HCT116 (cell line): ENCODE results near the gene HMHB1. TPM values are rescaled to one million over a fixed set of nuclear protein-coding genes. Genes with fewer than 3 reads are reported as not detected.

Source experiments
- ATAC-seq: fragments of 200-7000 bp; cut with Tn5 transposase; 2 replicates; pipeline ENCODE4 v1.9.1; 2020; ENCODE audit warnings: mild to moderate bottlenecking, moderate library complexity
- BruUV-seq: library from RNA; stranded (reverse); fragments of 400-500 nt; replicated peaks from 2 replicates; lab custom pipeline; 2021; lab: Mats Ljungman, UMichigan
- CTCF ChIA-PET: fragments of 300-600 bp; sonication (Branson Sonifier 250); formaldehyde crosslinking; loops from one replicate; lab custom pipeline; 2021; ENCODE audit warnings: antibody characterized with exemption; lab: Charles Lee
- POLR2A ChIA-PET: fragments of 300-600, 350-600 bp; sonication (Branson Sonifier 250); formaldehyde crosslinking; loops from one replicate; lab custom pipeline; 2021; ENCODE audit warnings: antibody characterized with exemption; lab: Charles Lee
- RAD21 ChIA-PET, 2 experiments: fragments of 300-600 bp; sonication (Branson Sonifier 250); formaldehyde crosslinking; loops; one replicate each; lab custom pipeline; 2023; ENCODE audit warnings: low total read pairs in 2 of 2; ENCODE audit not compliant: uncharacterized antibody in 2 of 2, unreplicated experiment in 2 of 2, low non-redundant PET in 1 of 2; lab: Charles Lee
- DNase-seq: peaks from one replicate; pipeline ENCODE4 v3.0.0-alpha.2; 2010; ENCODE audit warnings: low read depth, low spot score
- H2AFZ ChIP-seq: fragments of 200-600 bp; shearing (Covaris generic), sonication (generic); 2 replicates; pipeline ENCODE4 v1.6.1; 2017; ENCODE audit warnings: low read depth, mixed run types, mixed read lengths, antibody characterized with exemption, low read length; ENCODE audit not compliant: poor library complexity, severe bottlenecking
- H3K27ac ChIP-seq: 2 replicates; pipeline ENCODE4 v1.5.1; 2012; ENCODE audit warnings: low read depth, low read length
- H3K27me3 ChIP-seq: fragments of 200-600 bp; sonication (generic); 2 replicates; pipeline ENCODE4 v1.6.1; 2016; ENCODE audit warnings: mixed run types, low read length, mixed read lengths; ENCODE audit not compliant: insufficient read depth
- H3K36me3 ChIP-seq, 2 experiments: fragments of 200-500 bp in 1 of 2; fragments of 200-600 bp in 1 of 2; sonication (Bioruptor generic) in 1 of 2; sonication (generic) in 1 of 2; 2 replicates each; pipeline versions ENCODE4 v1.5.1 to v1.6.1; 2014 to 2016; ENCODE audit warnings: low read length in 2 of 2, inconsistent platforms in 1 of 2, mixed read lengths in 1 of 2, mixed run types in 1 of 2; ENCODE audit not compliant: insufficient read depth in 2 of 2, control insufficient read depth in 1 of 2
- H3K4me1 ChIP-seq, 2 experiments: fragments of 200-600 bp in 1 of 2; sonication (generic) in 1 of 2; 2 replicates each; pipeline versions ENCODE4 v1.5.1 to v1.6.1; 2012 to 2017; ENCODE audit warnings: low read length in 2 of 2, inconsistent platforms in 1 of 2, mild to moderate bottlenecking in 1 of 2, mixed read lengths in 1 of 2, mixed run types in 1 of 2, moderate library complexity in 1 of 2; ENCODE audit not compliant: insufficient read depth in 2 of 2, control insufficient read depth in 1 of 2
- H3K4me2 ChIP-seq: fragments of 200-600 bp; sonication (generic); 2 replicates; pipeline ENCODE4 v1.6.1; 2017; ENCODE audit warnings: mixed run types, low read length, mixed read lengths
- H3K4me3 ChIP-seq, 2 experiments: fragments of 200-600 bp in 1 of 2; sonication (generic) in 1 of 2; replicated peaks in 1 of 2; 2 replicates each; pipeline ENCODE4 v1.5.1; 2011 to 2016; ENCODE audit warnings: low read length in 2 of 2, control low read depth in 1 of 2, low read depth in 1 of 2, mild to moderate bottlenecking in 1 of 2, mixed read lengths in 1 of 2, mixed run types in 1 of 2
- H3K79me2 ChIP-seq: fragments of 200-600 bp; sonication (generic); 2 replicates; pipeline ENCODE4 v1.6.1; 2017; ENCODE audit warnings: mild to moderate bottlenecking, mixed run types, low read length, moderate library complexity, mixed read lengths; ENCODE audit not compliant: insufficient read depth
- H3K9ac ChIP-seq: fragments of 200-600 bp; sonication (generic); 2 replicates; pipeline ENCODE4 v1.6.1; 2016; ENCODE audit warnings: low read length, mixed read lengths
- H3K9me2 ChIP-seq: fragments of 200-600 bp; sonication (generic), shearing (Covaris generic); 2 replicates; pipeline ENCODE4 v1.6.1; 2017; ENCODE audit warnings: mixed run types, mild to moderate bottlenecking, moderate library complexity; ENCODE audit not compliant: insufficient read depth
- H3K9me3 ChIP-seq, 2 experiments: fragments of 200-500 bp in 1 of 2; fragments of 200-600 bp in 1 of 2; sonication (Bioruptor generic) in 1 of 2; sonication (generic) in 1 of 2; 2 replicates each; pipeline ENCODE4 v1.6.1; 2014 to 2017; ENCODE audit warnings: low read length in 2 of 2, mixed read lengths in 2 of 2, inconsistent platforms in 1 of 2, low read depth in 1 of 2, mild to moderate bottlenecking in 1 of 2, mixed run types in 1 of 2, moderate library complexity in 1 of 2; ENCODE audit not compliant: control insufficient read depth in 1 of 2, insufficient read depth in 1 of 2
- H4K20me1 ChIP-seq: fragments of 200-600 bp; sonication (generic), shearing (Covaris generic); 2 replicates; pipeline ENCODE4 v1.6.1; 2017; ENCODE audit warnings: mixed run types, mild to moderate bottlenecking, moderate library complexity; ENCODE audit not compliant: insufficient read depth
- CEBPB ChIP-seq: IDR thresholded peaks from 2 replicates; pipeline ENCODE4 v1.6.1; 2012; ENCODE audit warnings: low read depth
- EGR1 ChIP-seq: IDR thresholded peaks from 2 replicates; pipeline ENCODE4 v1.6.1; 2012; ENCODE audit warnings: low read depth
- ELF1 ChIP-seq: IDR thresholded peaks from 2 replicates; pipeline ENCODE4 v1.6.1; 2012; ENCODE audit warnings: low read depth, borderline replicate concordance
- EZH2 ChIP-seq: fragments of 200-600 bp; sonication (generic); IDR thresholded peaks from 2 replicates; pipeline ENCODE4 v1.6.1; 2017; ENCODE audit warnings: antibody characterized with exemption, mixed run types
- EZH2phosphoT487 ChIP-seq: fragments of 200-600 bp; IDR thresholded peaks from 2 replicates; pipeline ENCODE4 v1.6.1; 2018; ENCODE audit warnings: antibody characterized with exemption, borderline replicate concordance
- JUND ChIP-seq: IDR thresholded peaks from 2 replicates; pipeline ENCODE4 v1.6.1; 2012
- POLR2AphosphoS5 ChIP-seq: IDR thresholded peaks from 2 replicates; pipeline ENCODE4 v1.6.1; 2011; ENCODE audit warnings: mild to moderate bottlenecking, low read depth, low read length, moderate library complexity
- RAD21 ChIP-seq: IDR thresholded peaks from 2 replicates; pipeline ENCODE4 v1.6.1; 2012; ENCODE audit warnings: low read depth, mild to moderate bottlenecking
- REST ChIP-seq: IDR thresholded peaks from 2 replicates; pipeline ENCODE4 v1.6.1; 2012; ENCODE audit warnings: low read depth
- SIN3A ChIP-seq: IDR thresholded peaks from 2 replicates; pipeline ENCODE4 v1.6.1; 2012; ENCODE audit warnings: low read depth
- SP1 ChIP-seq: IDR thresholded peaks from 2 replicates; pipeline ENCODE4 v1.6.1; 2012; ENCODE audit warnings: low read depth
- SRF ChIP-seq: IDR thresholded peaks from 2 replicates; pipeline ENCODE4 v1.6.1; 2012; ENCODE audit warnings: low read depth
- TCF7L2 ChIP-seq: IDR thresholded peaks from 2 replicates; pipeline ENCODE4 v1.7.0; 2011; ENCODE audit warnings: borderline replicate concordance, inconsistent platforms; ENCODE audit not compliant: insufficient read depth, insufficient read length; ENCODE audit errors: extremely low read depth
- ZNF274 ChIP-seq: fragments of 200-500 bp; sonication (Bioruptor generic); IDR thresholded peaks from 2 replicates; pipeline ENCODE4 v1.6.1; 2014; ENCODE audit warnings: mild to moderate bottlenecking, low read depth, low read length, inconsistent platforms
- intact Hi-C: fragments of 100-400 bp; cut with micrococcal nuclease; formaldehyde crosslinking; loops from 2 replicates; pipeline ENCODE4 v1.10.0; 2022
- total RNA-seq: library from RNA; stranded (reverse); gene quantifications from one replicate; pipeline ENCODE4 v1.2.1, GENCODE V29; 2021; ENCODE audit not compliant: unreplicated experiment
- TF ChIP-seq, protein P1 (sequence below): IDR thresholded peaks from 2 replicates; pipeline ENCODE4 v1.6.1; 2011; ENCODE audit warnings: mild to moderate bottlenecking, low read length, moderate library complexity; ENCODE audit not compliant: insufficient replicate concordance; ENCODE audit errors: extremely low read depth
- TF ChIP-seq, protein P2 (sequence below), 3 experiments: fragments of 200-600 bp in 1 of 3; sonication (generic) in 1 of 3; IDR thresholded peaks in 2 of 3; conservative IDR thresholded peaks in 1 of 3; 2 replicates each; pipeline ENCODE4 v1.5.1; 2012 to 2017; ENCODE audit warnings: low read depth in 2 of 3, low read length in 2 of 3, antibody characterized with exemption in 1 of 3, borderline replicate concordance in 1 of 3, control low read depth in 1 of 3, mild to moderate bottlenecking in 1 of 3, mixed read lengths in 1 of 3, mixed run types in 1 of 3, moderate library complexity in 1 of 3; ENCODE audit not compliant: insufficient read depth in 1 of 3

Gene HMHB1
- total RNA-seq, 1 experiment from 2014 or later, result not detected

- Histone ChIP-seq H2AFZ (no peak overlapping the region), H3K4me2 (no peak overlapping the region), H3K27me3 (no peaks in the 10 kb centered on the region), H3K4me1 (no peaks in the 10 kb centered on the region), H3K9me2 (no peaks in the 10 kb centered on the region), H3K79me2 (no peaks in the 10 kb centered on the region), H3K36me3 (no peaks in the 10 kb centered on the region), H3K9me3 (no peaks in the 10 kb centered on the region), H4K20me1 (no peaks in the 10 kb centered on the region), H3K9ac (no peak overlapping the region), H3K4me3 (no peak overlapping the region), H3K27ac (no peak overlapping the region)
- DNase-seq (no peak), ATAC-seq (no peak)
- BruUV-seq, result no TSS peak
- POLR2A ChIA-PET, result no interaction called here
- RAD21 ChIA-PET, result no interaction called here
- no peak for TF ChIP-seq POLR2AphosphoS5
- no peak for TF ChIP-seq EGR1
- no peak for TF ChIP-seq REST
- TF ChIP-seq, protein P1, sequence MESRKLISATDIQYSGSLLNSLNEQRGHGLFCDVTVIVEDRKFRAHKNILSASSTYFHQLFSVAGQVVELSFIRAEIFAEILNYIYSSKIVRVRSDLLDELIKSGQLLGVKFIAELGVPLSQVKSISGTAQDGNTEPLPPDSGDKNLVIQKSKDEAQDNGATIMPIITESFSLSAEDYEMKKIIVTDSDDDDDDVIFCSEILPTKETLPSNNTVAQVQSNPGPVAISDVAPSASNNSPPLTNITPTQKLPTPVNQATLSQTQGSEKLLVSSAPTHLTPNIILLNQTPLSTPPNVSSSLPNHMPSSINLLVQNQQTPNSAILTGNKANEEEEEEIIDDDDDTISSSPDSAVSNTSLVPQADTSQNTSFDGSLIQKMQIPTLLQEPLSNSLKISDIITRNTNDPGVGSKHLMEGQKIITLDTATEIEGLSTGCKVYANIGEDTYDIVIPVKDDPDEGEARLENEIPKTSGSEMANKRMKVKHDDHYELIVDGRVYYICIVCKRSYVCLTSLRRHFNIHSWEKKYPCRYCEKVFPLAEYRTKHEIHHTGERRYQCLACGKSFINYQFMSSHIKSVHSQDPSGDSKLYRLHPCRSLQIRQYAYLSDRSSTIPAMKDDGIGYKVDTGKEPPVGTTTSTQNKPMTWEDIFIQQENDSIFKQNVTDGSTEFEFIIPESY, result no peak
- no peak for TF ChIP-seq ZNF274
- no peak for TF ChIP-seq SIN3A
- TF ChIP-seq EZH2phosphoT487, result no peak
- no peak for TF ChIP-seq CEBPB
- no peak for TF ChIP-seq TCF7L2
- no peak for TF ChIP-seq EZH2
- no peak for TF ChIP-seq RAD21
- TF ChIP-seq SP1, result no peak
- no peak for TF ChIP-seq JUND
- no peak for TF ChIP-seq ELF1
- TF ChIP-seq, protein P2, sequence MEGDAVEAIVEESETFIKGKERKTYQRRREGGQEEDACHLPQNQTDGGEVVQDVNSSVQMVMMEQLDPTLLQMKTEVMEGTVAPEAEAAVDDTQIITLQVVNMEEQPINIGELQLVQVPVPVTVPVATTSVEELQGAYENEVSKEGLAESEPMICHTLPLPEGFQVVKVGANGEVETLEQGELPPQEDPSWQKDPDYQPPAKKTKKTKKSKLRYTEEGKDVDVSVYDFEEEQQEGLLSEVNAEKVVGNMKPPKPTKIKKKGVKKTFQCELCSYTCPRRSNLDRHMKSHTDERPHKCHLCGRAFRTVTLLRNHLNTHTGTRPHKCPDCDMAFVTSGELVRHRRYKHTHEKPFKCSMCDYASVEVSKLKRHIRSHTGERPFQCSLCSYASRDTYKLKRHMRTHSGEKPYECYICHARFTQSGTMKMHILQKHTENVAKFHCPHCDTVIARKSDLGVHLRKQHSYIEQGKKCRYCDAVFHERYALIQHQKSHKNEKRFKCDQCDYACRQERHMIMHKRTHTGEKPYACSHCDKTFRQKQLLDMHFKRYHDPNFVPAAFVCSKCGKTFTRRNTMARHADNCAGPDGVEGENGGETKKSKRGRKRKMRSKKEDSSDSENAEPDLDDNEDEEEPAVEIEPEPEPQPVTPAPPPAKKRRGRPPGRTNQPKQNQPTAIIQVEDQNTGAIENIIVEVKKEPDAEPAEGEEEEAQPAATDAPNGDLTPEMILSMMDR (IDR thresholded peaks at IDR 0.05 in 2 of 3, conservative IDR thresholded peaks at IDR 0.05 in 1 of 3; ENCODE audit: borderline replicate concordance in 1 of 3, insufficient read depth in 1 of 3, low read depth in 2 of 3, low read length in 2 of 3), result no peak
- TF ChIP-seq SRF, result no peak
- intact Hi-C loops, result loop anchor here (5.0 kb wide), 2 partner anchors 140 to 425 kb away; partner anchors contain the start of gene NR3C1
- CTCF ChIA-PET, result interaction anchor here (1.0 kb wide), 1 partner anchor 824 kb away, joined by 4 read pairs; no protein-coding TSS in a partner anchor
Measured at GRCh38 chr5:143826951-143827444, 15.0 kb downstream of the HMHB1 start.
